Measurements from ENCODE around the gene KIF13A. TPM values are rescaled to one million over a fixed set of nuclear protein-coding genes. Genes with fewer than 3 reads are reported as not detected.

KIF13A gene
- total RNA-seq, 1 donor from 2014 or later: 29.0 TPM

DNA sequence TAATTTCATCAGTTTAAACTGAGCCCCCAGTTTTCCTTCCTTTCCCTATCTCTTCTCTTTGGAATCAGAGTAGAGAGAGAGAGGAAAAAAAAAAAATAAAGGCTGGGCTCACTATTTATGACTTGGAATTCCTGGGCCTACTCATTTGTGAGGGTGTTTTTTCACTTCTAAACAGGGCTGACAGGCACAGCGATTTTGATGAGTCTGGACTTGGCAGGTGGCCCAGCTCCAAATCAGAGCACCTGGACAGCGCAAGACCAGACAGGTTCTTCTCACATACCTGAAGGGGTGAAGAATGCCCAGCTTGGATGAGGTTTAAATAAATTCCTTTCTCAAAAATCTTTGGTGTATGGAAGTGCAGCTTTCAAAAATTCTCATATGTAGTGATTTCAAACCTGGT is 122.2 kb downstream of the KIF13A start:
- H3K27me3 Mint-ChIP-seq (ENCODE audit: insufficient read depth, low read depth): no peaks in the 10 kb centered on the region
- Histone ChIP-seq H3K9ac (no peak overlapping the region), H3K27me3 (no peaks in the 10 kb centered on the region), H3K4me2 (no peak overlapping the region), H3K4me3 (no peak overlapping the region), H3F3A (ENCODE audit: low read depth) (no peaks in the 10 kb centered on the region), H3K9me3 (ENCODE audit: low read depth) (no peaks in the 10 kb centered on the region), H3K4me1 (no peaks in the 10 kb centered on the region), H4K20me1 (ENCODE audit: low read depth) (no peaks in the 10 kb centered on the region), H3K27ac (no peak overlapping the region), H3K79me2 (ENCODE audit: low read depth) (no peaks in the 10 kb centered on the region), H2AFZ (replicated peaks) (no peak overlapping the region), H3K36me3 (no peaks in the 10 kb centered on the region)
- H3K9me3 Mint-ChIP-seq: no peaks in the 10 kb centered on the region
- no peak for DNase-seq (ENCODE audit: low spot score)
- H3K36me3 Mint-ChIP-seq: peaks cover 2% of the 10 kb centered on the region
- peaks cover 33% of the 10 kb centered on the region for H3K4me1 Mint-ChIP-seq
- no peak overlapping the region for H3K4me3 Mint-ChIP-seq
- H3K27ac Mint-ChIP-seq: no peak overlapping the region
- TF ChIP-seq, protein P1, sequence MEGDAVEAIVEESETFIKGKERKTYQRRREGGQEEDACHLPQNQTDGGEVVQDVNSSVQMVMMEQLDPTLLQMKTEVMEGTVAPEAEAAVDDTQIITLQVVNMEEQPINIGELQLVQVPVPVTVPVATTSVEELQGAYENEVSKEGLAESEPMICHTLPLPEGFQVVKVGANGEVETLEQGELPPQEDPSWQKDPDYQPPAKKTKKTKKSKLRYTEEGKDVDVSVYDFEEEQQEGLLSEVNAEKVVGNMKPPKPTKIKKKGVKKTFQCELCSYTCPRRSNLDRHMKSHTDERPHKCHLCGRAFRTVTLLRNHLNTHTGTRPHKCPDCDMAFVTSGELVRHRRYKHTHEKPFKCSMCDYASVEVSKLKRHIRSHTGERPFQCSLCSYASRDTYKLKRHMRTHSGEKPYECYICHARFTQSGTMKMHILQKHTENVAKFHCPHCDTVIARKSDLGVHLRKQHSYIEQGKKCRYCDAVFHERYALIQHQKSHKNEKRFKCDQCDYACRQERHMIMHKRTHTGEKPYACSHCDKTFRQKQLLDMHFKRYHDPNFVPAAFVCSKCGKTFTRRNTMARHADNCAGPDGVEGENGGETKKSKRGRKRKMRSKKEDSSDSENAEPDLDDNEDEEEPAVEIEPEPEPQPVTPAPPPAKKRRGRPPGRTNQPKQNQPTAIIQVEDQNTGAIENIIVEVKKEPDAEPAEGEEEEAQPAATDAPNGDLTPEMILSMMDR (IDR thresholded peaks at IDR 0.05): no peak
- no peak for TF ChIP-seq EZH2phosphoT487 (IDR thresholded peaks at IDR 0.05)
- TF ChIP-seq EZH2 (IDR thresholded peaks at IDR 0.05): no peak

DNA sequence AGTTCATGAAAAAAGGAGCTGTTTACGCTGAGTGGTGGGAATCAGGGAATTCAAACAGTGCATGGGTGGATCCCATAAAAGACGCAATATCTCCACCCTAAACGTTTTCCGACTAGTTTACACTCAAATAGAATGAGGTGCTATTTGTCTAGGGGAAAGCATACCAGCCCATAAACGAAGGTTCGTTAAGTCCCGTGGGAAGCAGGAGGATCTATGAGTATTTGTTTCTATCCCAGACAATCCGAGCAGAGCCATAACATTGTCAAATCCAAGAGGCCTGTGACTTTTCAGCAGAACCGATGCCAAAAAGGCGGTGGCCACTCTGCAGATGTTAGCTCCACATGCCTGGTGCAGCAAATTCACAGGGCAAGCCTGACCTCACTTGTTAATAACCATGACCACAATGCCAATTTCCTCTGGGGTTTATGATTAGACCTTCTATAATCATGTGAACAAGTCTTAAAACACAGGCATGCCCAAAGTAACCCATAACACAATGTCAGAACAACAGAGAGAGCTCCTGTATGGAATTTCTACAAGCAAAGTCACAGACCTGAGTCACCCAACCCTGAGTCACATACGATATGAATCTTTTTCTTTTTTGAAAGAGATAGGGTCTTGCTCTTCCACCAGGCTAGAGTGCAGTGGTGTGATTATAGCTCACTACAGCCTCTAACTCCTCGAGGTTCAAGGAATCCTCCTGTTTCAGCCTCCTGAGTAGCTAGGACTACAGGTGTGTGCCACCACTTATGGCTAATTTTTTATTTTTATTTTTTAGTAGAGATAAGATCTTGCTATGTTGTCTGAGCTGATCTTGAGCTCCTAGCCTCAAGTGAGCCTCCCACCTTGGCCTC is 123.3 kb downstream of the KIF13A start:
- no peaks in the 10 kb centered on the region for H3K79me2 ChIP-seq (ENCODE audit: low read depth)
- H4K20me1 ChIP-seq (ENCODE audit: low read depth): no peaks in the 10 kb centered on the region
- H3K4me3 Mint-ChIP-seq: no peak overlapping the region
- no peaks in the 10 kb centered on the region for H3K27me3 Mint-ChIP-seq (ENCODE audit: insufficient read depth, low read depth)
- H3K4me1 Mint-ChIP-seq: peaks cover 30% of the 10 kb centered on the region
- no peaks in the 10 kb centered on the region for H3K27me3 ChIP-seq
- H3K9me3 Mint-ChIP-seq: no peaks in the 10 kb centered on the region
- no peak overlapping the region for H3K4me3 ChIP-seq
- TF ChIP-seq, protein P1 (IDR thresholded peaks at IDR 0.05): no peak
- TF ChIP-seq EZH2 (IDR thresholded peaks at IDR 0.05): no peak
- peaks cover 3% of the 10 kb centered on the region for H3K36me3 Mint-ChIP-seq
- H3K36me3 ChIP-seq: no peaks in the 10 kb centered on the region
- no peak overlapping the region for H3K4me2 ChIP-seq
- no peak for DNase-seq (ENCODE audit: low spot score)
- no peaks in the 10 kb centered on the region for H3F3A ChIP-seq (ENCODE audit: low read depth)
- no peaks in the 10 kb centered on the region for H3K4me1 ChIP-seq
- H3K9ac ChIP-seq: no peak overlapping the region
- H3K27ac Mint-ChIP-seq: no peak overlapping the region
- H2AFZ ChIP-seq (replicated peaks): no peak overlapping the region
- no peak overlapping the region for H3K27ac ChIP-seq
- no peaks in the 10 kb centered on the region for H3K9me3 ChIP-seq (ENCODE audit: low read depth)

DNA sequence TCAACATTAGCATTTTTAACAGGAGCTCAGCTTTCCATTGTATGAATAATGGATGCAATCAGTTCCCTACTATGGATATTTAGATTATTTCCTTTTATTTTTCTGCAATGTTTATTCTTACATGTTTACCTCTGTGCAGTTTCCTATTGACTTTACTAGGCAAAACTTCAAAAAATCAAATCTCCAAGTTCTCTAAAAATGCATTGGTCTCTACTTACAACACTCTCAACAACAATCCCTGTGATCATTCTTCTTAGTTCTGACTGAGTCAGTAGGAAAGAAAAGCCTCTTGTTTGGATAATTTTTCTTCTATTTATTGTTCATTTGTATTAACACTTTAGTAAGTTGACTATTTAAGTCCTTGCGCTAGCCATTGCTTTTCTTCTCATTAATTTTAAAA is 126.1 kb downstream of the KIF13A start:
- Histone ChIP-seq H3K79me2 (ENCODE audit: low read depth) (no peaks in the 10 kb centered on the region), H3K27ac (no peak overlapping the region), H3K4me1 (no peaks in the 10 kb centered on the region), H3K4me2 (no peak overlapping the region), H2AFZ (replicated peaks) (no peak overlapping the region), H4K20me1 (ENCODE audit: low read depth) (no peaks in the 10 kb centered on the region), H3K9ac (no peak overlapping the region), H3K36me3 (no peaks in the 10 kb centered on the region), H3K4me3 (no peak overlapping the region), H3F3A (ENCODE audit: low read depth) (no peaks in the 10 kb centered on the region), H3K9me3 (ENCODE audit: low read depth) (no peaks in the 10 kb centered on the region), H3K27me3 (no peaks in the 10 kb centered on the region)
- no peak for DNase-seq (ENCODE audit: low spot score)
- Mint-ChIP-seq H3K27me3 (ENCODE audit: insufficient read depth, low read depth) (no peaks in the 10 kb centered on the region), H3K36me3 (peaks cover 8% of the 10 kb centered on the region), H3K4me3 (no peak overlapping the region), H3K27ac (no peak overlapping the region), H3K4me1 (peaks cover 20% of the 10 kb centered on the region), H3K9me3 (no peaks in the 10 kb centered on the region)
- TF ChIP-seq, protein P1 (IDR thresholded peaks at IDR 0.05): no peak
